HG03045 (cell line): ENCODE data around the gene MPO.
A peak's percentile ranks its signal among the peaks of the same experiment; 100 is the strongest.

Source experiments
- ATAC-seq: cut with Tn5 transposase; IDR thresholded peaks from one replicate; pipeline ENCODE4 v1.9.1; 2021; ENCODE audit warnings: mild to moderate bottlenecking, moderate library complexity; ENCODE audit not compliant: unreplicated experiment

Gene MPO

DNA sequence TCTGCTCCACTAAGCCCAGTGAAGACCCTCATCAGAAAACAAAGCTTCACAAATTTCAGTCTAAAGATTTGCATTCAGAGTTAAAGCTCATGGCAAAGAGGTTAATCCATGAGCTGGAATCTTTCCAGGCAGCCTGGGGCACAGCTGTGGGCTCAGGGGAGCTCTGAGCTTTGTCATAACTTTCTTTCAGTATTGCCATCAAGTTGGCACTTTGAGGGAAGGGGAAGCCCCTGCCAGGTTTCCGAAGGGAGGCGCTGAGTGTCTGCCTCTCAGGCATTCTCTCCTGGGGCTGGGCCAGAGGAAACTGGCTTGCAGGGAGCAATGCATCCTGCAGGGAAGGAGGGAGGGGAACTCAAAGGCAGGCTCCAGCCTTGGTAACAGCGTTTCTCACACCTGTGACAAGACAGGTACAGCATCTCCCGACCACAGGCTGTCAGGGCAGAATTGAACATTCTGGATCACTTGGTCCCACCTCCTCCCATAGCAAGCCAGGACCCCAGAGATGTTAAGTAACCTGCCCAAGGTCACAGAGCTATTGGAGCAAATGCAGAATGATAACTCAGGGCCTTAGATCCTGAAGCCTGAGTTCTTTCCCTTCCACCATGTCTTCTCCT, 38.5 kb downstream of the MPO start:
- no peak for ATAC-seq

DNA sequence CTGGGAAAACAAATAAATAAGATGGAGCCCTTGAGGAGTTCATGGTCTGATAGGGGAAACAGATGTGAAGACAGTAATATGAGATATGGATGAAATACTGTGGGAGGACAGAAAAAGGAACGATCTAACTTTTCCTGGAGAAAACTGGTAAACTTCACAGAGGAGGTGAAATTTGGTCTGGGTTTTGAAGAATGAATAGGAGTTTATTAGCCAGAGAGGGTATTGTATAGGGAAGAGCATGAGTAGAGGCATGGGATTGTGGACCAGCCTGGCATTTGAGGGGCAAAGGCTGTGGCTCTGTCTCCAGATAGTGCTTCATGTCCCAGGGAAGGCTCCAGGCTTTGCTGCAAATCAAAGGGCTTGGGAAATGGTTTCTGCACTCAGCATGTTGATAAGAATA, 40.7 kb downstream of the MPO start:
- ATAC-seq, result no peak

DNA sequence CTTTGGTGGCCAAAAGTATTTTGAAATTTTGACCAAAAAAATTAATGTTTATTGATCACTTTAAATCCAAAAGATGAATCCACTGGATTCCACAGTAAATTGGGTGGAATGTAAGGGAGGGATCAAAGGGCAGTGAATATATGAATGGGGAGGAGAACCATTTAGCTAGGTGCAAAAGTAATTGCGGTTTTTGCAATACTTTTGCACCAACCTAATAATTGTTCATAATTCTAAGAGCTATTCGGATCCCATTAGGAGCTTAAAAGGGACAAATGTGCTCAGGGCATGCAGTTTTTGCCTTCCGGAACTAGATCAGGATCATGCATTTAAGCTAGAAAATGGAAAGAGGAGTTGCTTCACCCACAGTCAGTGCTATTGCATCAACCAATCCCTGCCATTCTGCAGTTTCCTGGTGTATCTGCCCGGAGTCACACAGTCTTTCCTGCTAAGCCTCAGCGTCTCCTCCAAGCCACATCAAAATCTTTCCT, 42.5 kb downstream of the MPO start, which contains the start of gene LPO:
TSS of gene LPO (plus strand) at position 438 of the 488 bp plus-strand sequence. CDS start 4,396 bp downstream, outside the sequence.
- ATAC-seq, result no peak

DNA sequence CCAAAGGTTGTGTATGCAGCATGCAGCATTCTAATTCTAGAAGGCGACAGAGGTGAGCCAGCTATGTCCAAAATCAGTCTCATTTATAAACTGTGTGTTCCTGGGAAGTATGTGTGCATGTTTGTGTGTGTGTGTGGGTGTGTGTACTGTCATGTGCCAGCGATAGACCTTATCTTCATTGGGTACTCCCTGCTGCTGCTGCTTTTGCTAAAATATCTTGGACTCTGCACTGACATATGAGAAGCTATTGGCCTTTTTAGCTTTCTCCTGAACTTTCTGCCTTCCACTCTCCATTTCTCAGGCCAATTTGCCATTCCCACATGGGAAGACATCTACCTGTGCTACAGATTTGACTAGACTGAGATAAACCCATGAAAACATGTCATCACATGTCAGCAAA, 44.3 kb downstream of the MPO start:
- ATAC-seq, result no peak

DNA sequence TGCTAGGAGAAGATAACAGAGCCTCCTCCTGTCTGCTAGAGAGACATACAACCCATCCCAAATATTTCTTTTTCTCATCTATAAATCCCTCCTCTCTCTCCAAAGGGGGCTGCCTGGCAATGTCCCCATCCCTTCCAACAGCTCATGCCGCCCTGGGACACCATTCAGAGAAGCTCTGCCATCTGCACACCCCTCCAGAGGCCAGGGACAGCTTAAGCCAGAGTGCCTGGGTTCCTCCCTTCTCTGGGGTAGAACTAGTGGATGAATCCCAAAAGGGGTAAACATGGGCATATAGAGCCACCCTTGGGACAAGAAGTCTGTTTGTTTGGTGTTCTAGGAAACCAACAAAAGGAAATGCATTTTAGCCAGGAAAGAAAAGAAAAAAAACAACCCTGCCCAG, 44.9 kb downstream of the MPO start:
- no peak for ATAC-seq

DNA sequence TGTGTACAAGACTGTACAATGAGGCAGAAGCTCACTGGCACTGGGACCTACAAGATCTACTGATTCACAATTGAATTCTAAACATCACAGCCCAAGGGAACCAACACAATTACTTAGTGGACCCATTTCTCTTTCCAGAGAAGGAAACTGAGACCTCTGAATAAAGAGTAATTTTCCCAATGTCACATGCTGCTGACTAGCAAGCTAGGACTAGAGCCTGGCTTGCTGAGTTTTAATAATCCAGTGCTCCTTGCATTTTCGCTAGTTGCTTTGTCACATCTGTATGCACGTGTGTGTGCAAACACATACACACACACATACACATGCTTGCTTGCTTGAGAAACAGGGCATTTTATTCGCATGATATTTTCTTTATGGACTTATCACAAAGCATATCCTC, 46.2 kb downstream of the MPO start:
- no peak for ATAC-seq

DNA sequence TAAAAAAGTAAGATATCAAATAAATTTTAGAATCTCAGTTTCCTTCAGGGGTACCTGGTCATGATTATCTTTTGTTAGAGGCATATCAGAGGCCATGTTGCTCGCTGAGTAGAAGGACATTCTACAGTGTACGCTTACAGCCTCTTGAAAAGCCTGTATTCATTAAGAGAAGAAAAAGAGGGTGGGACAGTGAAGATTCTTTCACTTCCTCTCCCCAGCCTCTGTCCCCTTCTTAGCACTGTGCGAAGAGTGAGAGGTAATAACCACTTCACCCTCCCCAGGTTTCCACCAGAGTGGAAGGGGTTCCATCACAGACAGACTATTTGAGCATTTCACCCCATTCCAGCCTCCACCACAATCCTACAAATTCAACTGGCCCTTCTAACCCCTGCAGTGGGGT, 47.2 kb downstream of the MPO start:
- ATAC-seq, result peak; percentile 67

DNA sequence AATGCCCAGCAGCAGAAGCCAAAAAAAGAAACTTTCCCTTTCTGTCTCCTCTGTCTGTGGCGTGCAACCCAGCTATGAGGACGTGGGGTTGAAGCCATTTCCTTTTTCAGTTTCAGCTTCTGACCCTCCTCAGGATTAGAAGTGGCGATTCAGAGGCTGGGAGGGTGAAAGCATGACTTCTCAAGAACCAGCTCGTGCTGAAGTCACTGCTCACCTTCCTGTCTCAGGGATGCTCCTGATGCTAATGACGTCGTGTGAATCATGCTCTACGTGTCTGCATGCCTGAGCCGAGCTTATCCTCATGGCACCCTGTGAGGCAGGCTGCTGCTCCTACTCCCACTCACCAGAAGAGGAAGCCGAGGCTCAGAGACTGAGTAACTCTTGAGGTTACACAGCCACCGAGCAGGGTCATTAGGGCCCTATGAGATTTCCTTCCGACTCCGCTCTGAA, 48.0 kb downstream of the MPO start:
- ATAC-seq, result peak; percentile 67

DNA sequence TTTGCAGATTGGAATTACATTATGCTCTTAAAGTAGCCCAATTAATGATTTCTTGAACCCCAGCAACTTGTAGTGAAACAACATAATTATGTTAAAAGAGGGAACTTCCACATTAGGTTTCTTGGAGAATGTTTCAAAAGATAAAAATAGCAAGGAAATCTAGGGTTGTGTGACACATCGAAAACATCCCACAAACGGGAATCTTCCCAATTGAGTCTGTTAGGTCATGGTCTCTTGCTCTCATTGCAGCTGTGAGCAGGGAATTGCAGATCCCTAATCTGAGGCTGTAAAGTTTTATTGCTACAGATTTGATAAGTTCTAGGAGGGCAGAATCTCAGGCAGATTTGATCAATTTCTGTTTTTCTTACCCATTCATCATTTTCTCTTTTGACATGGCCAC, 49.1 kb downstream of the MPO start:
- ATAC-seq, result no peak

DNA sequence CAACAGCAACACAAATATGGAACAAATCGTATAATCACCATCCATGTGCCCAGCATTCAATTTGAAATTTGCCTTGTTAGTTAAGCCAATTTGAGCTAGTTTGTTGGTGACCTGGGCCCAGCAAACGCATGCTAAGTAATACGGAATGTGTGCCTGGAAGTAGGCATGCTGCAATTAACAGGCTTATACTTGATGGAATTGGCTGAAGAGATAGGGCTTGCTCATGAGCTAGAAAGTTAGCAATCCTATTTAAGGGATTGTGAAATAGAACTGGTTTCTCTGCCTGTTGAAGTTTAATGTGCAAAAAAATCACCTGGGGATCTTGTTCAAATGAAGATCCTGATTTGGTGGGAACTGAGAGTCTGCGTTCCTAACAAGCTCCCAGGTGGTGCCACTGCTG, 50.9 kb downstream of the MPO start:
- no peak for ATAC-seq

DNA sequence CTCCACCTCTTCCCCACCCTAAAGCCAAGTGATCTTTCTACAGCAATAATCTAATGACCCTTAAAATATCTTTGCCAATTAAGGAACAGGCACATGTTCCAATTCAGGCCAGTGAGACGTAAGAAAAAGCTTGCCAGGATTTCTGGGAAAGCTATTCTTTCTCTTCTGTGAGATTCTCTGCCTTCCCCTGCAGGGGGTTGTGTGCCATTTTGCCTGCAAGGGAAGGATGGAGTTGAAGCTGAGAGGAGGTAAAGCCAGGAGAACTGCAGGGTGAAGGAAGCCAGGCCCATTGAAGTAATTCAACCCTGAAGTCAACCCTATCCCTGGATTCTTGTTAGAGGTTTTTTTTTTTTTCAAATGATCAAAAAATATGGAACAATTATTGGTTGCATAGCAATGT, 51.4 kb downstream of the MPO start:
- no peak for ATAC-seq

DNA sequence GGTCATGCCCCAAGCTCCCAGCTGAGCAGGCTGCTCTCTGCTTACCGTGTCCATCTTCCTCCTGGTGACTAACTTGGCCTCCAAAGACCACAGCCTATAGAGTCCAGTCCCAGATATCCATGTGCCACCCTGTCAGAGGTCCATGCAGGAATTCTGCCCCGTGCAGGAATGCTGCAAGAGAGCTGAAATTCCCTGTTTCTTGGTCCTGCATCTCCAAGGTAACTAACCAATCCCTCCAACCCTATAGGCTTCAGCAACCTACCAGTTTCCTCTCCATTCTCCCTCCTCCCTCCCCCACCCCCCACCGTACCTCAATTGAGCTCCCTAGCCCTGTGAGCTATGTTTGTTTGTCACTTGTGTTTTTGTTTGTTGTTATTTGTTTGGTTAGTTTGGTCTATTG, 52.1 kb downstream of the MPO start:
- ATAC-seq, result no peak

DNA sequence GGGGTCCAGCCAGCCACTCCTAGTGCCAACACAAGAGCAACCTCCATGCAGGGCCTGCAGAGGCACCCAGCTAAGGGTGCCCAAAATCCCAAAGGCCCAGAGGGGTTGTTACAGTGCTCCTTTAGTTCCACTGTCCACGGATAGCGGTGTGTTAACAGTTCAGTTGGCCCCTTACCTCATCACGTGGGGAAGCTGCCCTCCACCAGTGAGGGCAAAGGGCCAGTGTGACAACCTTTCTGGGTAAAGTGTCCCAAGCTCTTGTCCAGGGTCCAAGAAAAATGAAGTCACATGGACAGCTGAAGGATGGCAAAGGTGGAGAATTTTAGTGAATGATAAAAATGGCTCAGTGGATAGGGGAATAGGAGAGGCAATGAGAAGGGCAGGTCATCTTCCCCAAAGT, 53.0 kb downstream of the MPO start:
- no peak for ATAC-seq

DNA sequence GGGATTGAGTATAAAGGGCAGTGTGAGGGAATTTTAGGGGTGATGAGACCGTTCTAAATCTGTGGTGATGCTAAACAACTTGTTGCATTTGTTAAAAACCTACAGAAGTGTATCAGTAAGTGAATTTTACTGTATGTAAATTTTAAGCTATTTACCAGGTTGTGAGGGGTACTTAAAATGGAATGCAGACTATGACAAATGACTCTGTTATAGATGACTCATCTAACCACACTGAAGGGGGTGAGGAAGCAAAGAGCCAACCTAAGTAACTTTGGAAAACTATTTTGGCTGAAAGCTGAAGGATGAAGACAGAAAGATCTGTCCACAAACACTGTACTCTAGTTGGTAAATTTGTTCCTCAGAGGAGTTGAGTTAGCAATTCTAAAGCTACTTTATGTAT, 56.4 kb downstream of the MPO start:
- ATAC-seq, result no peak
